ENCODE measurements around the gene SAMMSON.

SAMMSON gene

DNA sequence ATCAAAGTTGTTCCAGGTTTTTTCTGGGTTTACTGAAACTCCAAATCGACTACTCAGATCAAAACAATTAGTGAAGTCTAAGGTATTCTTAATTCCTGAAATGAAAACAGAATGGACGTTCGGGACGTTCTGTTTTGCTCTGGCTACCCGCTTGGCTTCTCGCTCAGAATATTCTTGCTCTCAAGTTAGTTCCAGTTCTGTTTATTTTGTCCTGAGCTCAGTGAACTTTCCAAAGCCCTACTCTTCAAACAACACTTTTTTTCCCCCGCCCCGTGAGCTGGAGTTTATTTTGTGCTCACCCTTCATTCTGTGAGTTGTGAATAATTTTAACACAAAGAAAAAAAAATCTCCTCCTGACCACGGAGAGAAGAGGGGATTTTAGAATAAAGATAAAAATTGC lies 72.6 kb downstream of the SAMMSON start:
- TF ChIP-seq EGR1 (IDR thresholded peaks at IDR 0.05) = no peak
- TF ChIP-seq CREB1 (IDR thresholded peaks at IDR 0.05; ENCODE audit: low read depth) = no peak
- TF ChIP-seq RAD21 (IDR thresholded peaks at IDR 0.05; ENCODE audit: low read depth) = no peak
- no peak for TF ChIP-seq FOXM1 (IDR thresholded peaks at IDR 0.05; ENCODE audit: borderline replicate concordance, low read depth)
- no peak for TF ChIP-seq ZBTB7A (IDR thresholded peaks at IDR 0.05; ENCODE audit: low read depth)
- no peak for TF ChIP-seq CEBPB (IDR thresholded peaks at IDR 0.05)
- TF ChIP-seq TEAD4 (IDR thresholded peaks at IDR 0.05) = no peak
- TF ChIP-seq, protein P1, sequence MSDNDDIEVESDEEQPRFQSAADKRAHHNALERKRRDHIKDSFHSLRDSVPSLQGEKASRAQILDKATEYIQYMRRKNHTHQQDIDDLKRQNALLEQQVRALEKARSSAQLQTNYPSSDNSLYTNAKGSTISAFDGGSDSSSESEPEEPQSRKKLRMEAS (IDR thresholded peaks at IDR 0.05) = no peak
- TF ChIP-seq NFIC (IDR thresholded peaks at IDR 0.05) = no peak
- TF ChIP-seq, protein P2, sequence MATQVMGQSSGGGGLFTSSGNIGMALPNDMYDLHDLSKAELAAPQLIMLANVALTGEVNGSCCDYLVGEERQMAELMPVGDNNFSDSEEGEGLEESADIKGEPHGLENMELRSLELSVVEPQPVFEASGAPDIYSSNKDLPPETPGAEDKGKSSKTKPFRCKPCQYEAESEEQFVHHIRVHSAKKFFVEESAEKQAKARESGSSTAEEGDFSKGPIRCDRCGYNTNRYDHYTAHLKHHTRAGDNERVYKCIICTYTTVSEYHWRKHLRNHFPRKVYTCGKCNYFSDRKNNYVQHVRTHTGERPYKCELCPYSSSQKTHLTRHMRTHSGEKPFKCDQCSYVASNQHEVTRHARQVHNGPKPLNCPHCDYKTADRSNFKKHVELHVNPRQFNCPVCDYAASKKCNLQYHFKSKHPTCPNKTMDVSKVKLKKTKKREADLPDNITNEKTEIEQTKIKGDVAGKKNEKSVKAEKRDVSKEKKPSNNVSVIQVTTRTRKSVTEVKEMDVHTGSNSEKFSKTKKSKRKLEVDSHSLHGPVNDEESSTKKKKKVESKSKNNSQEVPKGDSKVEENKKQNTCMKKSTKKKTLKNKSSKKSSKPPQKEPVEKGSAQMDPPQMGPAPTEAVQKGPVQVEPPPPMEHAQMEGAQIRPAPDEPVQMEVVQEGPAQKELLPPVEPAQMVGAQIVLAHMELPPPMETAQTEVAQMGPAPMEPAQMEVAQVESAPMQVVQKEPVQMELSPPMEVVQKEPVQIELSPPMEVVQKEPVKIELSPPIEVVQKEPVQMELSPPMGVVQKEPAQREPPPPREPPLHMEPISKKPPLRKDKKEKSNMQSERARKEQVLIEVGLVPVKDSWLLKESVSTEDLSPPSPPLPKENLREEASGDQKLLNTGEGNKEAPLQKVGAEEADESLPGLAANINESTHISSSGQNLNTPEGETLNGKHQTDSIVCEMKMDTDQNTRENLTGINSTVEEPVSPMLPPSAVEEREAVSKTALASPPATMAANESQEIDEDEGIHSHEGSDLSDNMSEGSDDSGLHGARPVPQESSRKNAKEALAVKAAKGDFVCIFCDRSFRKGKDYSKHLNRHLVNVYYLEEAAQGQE (IDR thresholded peaks at IDR 0.05; ENCODE audit: low read depth) = no peak
- TF ChIP-seq TCF12 (IDR thresholded peaks at IDR 0.05; ENCODE audit: low read depth) = no peak
- TF ChIP-seq YY1 (IDR thresholded peaks at IDR 0.05; ENCODE audit: low read depth) = no peak
- TF ChIP-seq TAF1 (IDR thresholded peaks at IDR 0.05; ENCODE audit: low read depth) = no peak
- TF ChIP-seq, protein P3, sequence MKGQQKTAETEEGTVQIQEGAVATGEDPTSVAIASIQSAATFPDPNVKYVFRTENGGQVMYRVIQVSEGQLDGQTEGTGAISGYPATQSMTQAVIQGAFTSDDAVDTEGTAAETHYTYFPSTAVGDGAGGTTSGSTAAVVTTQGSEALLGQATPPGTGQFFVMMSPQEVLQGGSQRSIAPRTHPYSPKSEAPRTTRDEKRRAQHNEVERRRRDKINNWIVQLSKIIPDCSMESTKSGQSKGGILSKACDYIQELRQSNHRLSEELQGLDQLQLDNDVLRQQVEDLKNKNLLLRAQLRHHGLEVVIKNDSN (IDR thresholded peaks at IDR 0.05) = no peak
- no peak for TF ChIP-seq EP300 (IDR thresholded peaks at IDR 0.05; ENCODE audit: borderline replicate concordance)

DNA sequence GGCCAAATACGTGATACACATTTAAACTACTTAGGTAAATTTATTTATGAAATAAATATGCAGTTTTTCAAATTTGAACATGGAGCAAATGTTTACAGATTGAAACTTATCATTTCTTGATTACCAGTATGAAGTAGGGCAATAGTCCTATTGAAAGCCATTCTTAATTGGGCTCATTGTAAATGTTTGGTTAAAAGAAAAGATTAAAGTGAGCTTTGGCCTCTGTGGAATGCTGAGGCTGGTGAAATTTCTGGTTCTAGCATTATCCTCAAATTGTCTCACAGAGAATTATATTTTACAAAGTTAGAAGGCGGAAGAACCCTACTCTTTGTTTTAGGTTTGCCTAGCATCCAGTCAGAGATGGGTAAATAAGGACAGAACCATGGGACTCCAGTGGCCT lies 73.2 kb downstream of the SAMMSON start:
- TF ChIP-seq, protein P1 (IDR thresholded peaks at IDR 0.05) = no peak
- TF ChIP-seq EP300 (IDR thresholded peaks at IDR 0.05; ENCODE audit: borderline replicate concordance) (no peak), YY1 (IDR thresholded peaks at IDR 0.05; ENCODE audit: low read depth) (no peak), TAF1 (IDR thresholded peaks at IDR 0.05; ENCODE audit: low read depth) (no peak), TEAD4 (IDR thresholded peaks at IDR 0.05) (no peak), TCF12 (IDR thresholded peaks at IDR 0.05; ENCODE audit: low read depth) (no peak), RAD21 (IDR thresholded peaks at IDR 0.05; ENCODE audit: low read depth) (no peak), NFIC (IDR thresholded peaks at IDR 0.05) (no peak), ZBTB7A (IDR thresholded peaks at IDR 0.05; ENCODE audit: low read depth) (no peak), CREB1 (IDR thresholded peaks at IDR 0.05; ENCODE audit: low read depth) (no peak), FOXM1 (IDR thresholded peaks at IDR 0.05; ENCODE audit: borderline replicate concordance, low read depth) (no peak), EGR1 (IDR thresholded peaks at IDR 0.05) (no peak), CEBPB (IDR thresholded peaks at IDR 0.05) (no peak)
- TF ChIP-seq, protein P3 (IDR thresholded peaks at IDR 0.05) = no peak
- TF ChIP-seq, protein P2 (IDR thresholded peaks at IDR 0.05; ENCODE audit: low read depth) = no peak

DNA sequence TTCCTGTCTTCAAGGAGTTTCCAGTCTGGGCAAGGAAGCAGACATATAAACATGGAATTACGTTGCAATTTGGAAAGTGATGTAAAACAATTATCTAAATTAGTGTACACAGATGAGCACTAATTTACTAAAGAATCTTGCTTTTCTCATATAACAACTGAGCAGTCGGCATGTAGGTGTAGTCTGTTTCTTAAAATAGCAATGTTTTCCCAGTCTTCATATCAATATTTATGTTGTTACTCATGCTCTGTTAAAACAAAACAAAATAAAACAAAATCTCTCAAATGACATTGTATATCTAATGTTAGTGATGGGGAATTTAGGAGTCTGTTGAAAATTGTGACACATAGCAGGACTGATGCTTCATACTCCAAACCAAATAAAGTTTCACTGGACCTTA lies 75.6 kb downstream of the SAMMSON start:
- TF ChIP-seq, protein P2 (IDR thresholded peaks at IDR 0.05; ENCODE audit: low read depth) = no peak
- no peak for TF ChIP-seq TAF1 (IDR thresholded peaks at IDR 0.05; ENCODE audit: low read depth)
- no peak for TF ChIP-seq RAD21 (IDR thresholded peaks at IDR 0.05; ENCODE audit: low read depth)
- TF ChIP-seq YY1 (IDR thresholded peaks at IDR 0.05; ENCODE audit: low read depth) = no peak
- TF ChIP-seq TEAD4 (IDR thresholded peaks at IDR 0.05) = no peak
- no peak for TF ChIP-seq FOXM1 (IDR thresholded peaks at IDR 0.05; ENCODE audit: borderline replicate concordance, low read depth)
- TF ChIP-seq TCF12 (IDR thresholded peaks at IDR 0.05; ENCODE audit: low read depth) = no peak
- no peak for TF ChIP-seq CREB1 (IDR thresholded peaks at IDR 0.05; ENCODE audit: low read depth)
- TF ChIP-seq, protein P1 (IDR thresholded peaks at IDR 0.05) = no peak
- no peak for TF ChIP-seq CEBPB (IDR thresholded peaks at IDR 0.05)
- no peak for TF ChIP-seq EP300 (IDR thresholded peaks at IDR 0.05; ENCODE audit: borderline replicate concordance)
- TF ChIP-seq ZBTB7A (IDR thresholded peaks at IDR 0.05; ENCODE audit: low read depth) = no peak
- no peak for TF ChIP-seq EGR1 (IDR thresholded peaks at IDR 0.05)

DNA sequence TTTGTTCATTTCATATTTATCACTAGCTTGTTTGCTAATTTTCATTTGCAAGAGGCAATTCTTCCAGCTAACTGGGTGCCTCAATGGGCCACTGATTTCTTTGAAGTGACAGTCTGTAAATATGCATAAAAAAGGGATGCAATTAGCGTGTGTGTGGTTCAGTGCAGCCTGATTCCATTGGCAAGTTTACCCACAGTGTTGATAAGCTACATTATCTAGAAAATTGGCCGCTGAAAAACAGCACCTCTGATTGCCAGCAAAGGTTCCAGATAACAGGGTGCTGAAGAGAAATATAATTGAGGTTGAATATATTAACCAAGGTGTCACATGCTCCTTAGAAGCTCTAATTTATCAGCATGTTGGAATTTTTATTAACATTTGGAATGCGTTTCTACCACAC lies 76.9 kb downstream of the SAMMSON start:
- no peak for TF ChIP-seq TAF1 (IDR thresholded peaks at IDR 0.05; ENCODE audit: low read depth)
- TF ChIP-seq CEBPB (IDR thresholded peaks at IDR 0.05) = no peak
- TF ChIP-seq TEAD4 (IDR thresholded peaks at IDR 0.05) = no peak
- no peak for TF ChIP-seq RAD21 (IDR thresholded peaks at IDR 0.05; ENCODE audit: low read depth)
- TF ChIP-seq, protein P2 (IDR thresholded peaks at IDR 0.05; ENCODE audit: low read depth) = no peak
- no peak for TF ChIP-seq FOXM1 (IDR thresholded peaks at IDR 0.05; ENCODE audit: borderline replicate concordance, low read depth)
- no peak for TF ChIP-seq YY1 (IDR thresholded peaks at IDR 0.05; ENCODE audit: low read depth)
- no peak for TF ChIP-seq CREB1 (IDR thresholded peaks at IDR 0.05; ENCODE audit: low read depth)
- TF ChIP-seq EGR1 (IDR thresholded peaks at IDR 0.05) = no peak

Measured in Ishikawa (cell line).